NB4 (cell line): Measurements from ENCODE around the gene PRUNE2.

Experiments used
- MAX ChIP-seq: IDR thresholded peaks from 2 replicates; pipeline ENCODE4 v1.6.1; 2011; ENCODE audit warnings: low read depth, low read length
- TF ChIP-seq, protein P1 (sequence below): IDR thresholded peaks from one replicate; pipeline ENCODE4 v1.5.1; 2012; ENCODE audit warnings: low read depth, low read length

GRCh38 chr9:76588316-76588715, 317.6 kb downstream of the PRUNE2 start:
- TF ChIP-seq MAX: no peak
- TF ChIP-seq, protein P1, sequence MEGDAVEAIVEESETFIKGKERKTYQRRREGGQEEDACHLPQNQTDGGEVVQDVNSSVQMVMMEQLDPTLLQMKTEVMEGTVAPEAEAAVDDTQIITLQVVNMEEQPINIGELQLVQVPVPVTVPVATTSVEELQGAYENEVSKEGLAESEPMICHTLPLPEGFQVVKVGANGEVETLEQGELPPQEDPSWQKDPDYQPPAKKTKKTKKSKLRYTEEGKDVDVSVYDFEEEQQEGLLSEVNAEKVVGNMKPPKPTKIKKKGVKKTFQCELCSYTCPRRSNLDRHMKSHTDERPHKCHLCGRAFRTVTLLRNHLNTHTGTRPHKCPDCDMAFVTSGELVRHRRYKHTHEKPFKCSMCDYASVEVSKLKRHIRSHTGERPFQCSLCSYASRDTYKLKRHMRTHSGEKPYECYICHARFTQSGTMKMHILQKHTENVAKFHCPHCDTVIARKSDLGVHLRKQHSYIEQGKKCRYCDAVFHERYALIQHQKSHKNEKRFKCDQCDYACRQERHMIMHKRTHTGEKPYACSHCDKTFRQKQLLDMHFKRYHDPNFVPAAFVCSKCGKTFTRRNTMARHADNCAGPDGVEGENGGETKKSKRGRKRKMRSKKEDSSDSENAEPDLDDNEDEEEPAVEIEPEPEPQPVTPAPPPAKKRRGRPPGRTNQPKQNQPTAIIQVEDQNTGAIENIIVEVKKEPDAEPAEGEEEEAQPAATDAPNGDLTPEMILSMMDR: no peak
